H1 (cell line): Measurements from ENCODE around the gene RIC8A. TPM values are rescaled to one million over a fixed set of nuclear protein-coding genes. Genes with fewer than 3 reads are reported as not detected.

Experiments used
- CTCF ChIA-PET: fragments of 300-600 bp; sonication (Branson Sonifier 250); formaldehyde crosslinking; loops from one replicate; lab custom pipeline; 2021; ENCODE audit not compliant: partially characterized antibody; lab: Charles Lee
- POLR2A ChIA-PET: fragments of 300-600 bp; sonication (Branson Sonifier 250); formaldehyde crosslinking; loops from one replicate; lab custom pipeline; 2021; ENCODE audit warnings: inconsistent platforms; ENCODE audit not compliant: partially characterized antibody; lab: Charles Lee
- DNase-seq, 2 experiments: peaks; one replicate each; pipeline versions ENCODE4 v3.0.0 to v3.0.0-alpha.2; 2010 to 2022; ENCODE audit warnings: low spot score in 2 of 2, low read depth in 1 of 2, mixed read lengths in 1 of 2
- FAIRE-seq: peaks from 2 replicates; lab custom pipeline; 2011; peaks lifted over from hg19 to GRCh38; lab: Jason Lieb, UNC
- H2AFZ ChIP-seq: 2 replicates; pipeline ENCODE4 v1.8.1; 2012; ENCODE audit warnings: low read length, inconsistent platforms
- H2AK5ac ChIP-seq: 2 replicates; pipeline ENCODE4 v1.6.1; 2013; ENCODE audit warnings: low read depth, low read length
- H2BK120ac ChIP-seq: replicated peaks from 2 replicates; pipeline ENCODE3; 2013; ENCODE audit warnings: low read depth, low read length, inconsistent platforms
- H2BK12ac ChIP-seq: 2 replicates; pipeline ENCODE4 v1.6.1; 2013; ENCODE audit warnings: low read depth, low read length
- H2BK15ac ChIP-seq: 2 replicates; pipeline ENCODE4 v1.6.1; 2013; ENCODE audit warnings: low read length
- H2BK20ac ChIP-seq: 2 replicates; pipeline ENCODE4 v1.6.1; 2013; ENCODE audit warnings: low read length
- H2BK5ac ChIP-seq: 2 replicates; pipeline ENCODE4 v1.6.1; 2013; ENCODE audit warnings: low read depth, low read length
- H3K14ac ChIP-seq: 2 replicates; pipeline ENCODE4 v1.6.1; 2013; ENCODE audit warnings: inconsistent platforms; ENCODE audit not compliant: insufficient read length
- H3K18ac ChIP-seq: 2 replicates; pipeline ENCODE4 v1.6.1; 2013; ENCODE audit warnings: low read length; ENCODE audit errors: extremely low read depth
- H3K23ac ChIP-seq: 2 replicates; pipeline ENCODE4 v1.6.1; 2013; ENCODE audit warnings: inconsistent platforms; ENCODE audit not compliant: insufficient read length
- H3K23me2 ChIP-seq: 2 replicates; pipeline ENCODE4 v1.6.1; 2013; ENCODE audit warnings: low read depth, low read length
- H3K27ac ChIP-seq: 2 replicates; pipeline ENCODE4 v1.6.1; 2011; ENCODE audit warnings: low read depth, low read length, inconsistent platforms
- H3K27me3 ChIP-seq, 4 experiments: replicated peaks in 1 of 4; 1 replicate in 1 of 4; 2 replicates in 3 of 4; pipeline versions ENCODE4 v1.6.1 to v1.8.1; 2011 to 2013; ENCODE audit warnings: low read length in 3 of 4, mild to moderate bottlenecking in 3 of 4, inconsistent platforms in 2 of 4, mixed read lengths in 2 of 4, moderate library complexity in 1 of 4; ENCODE audit not compliant: control insufficient read depth in 3 of 4, insufficient read depth in 3 of 4; ENCODE audit errors: extremely low read depth in 1 of 4
- H3K36me3 ChIP-seq, 4 experiments: 2 replicates each; pipeline versions ENCODE4 v1.6.1 to v1.8.1; 2011 to 2013; ENCODE audit warnings: mild to moderate bottlenecking in 4 of 4, low read length in 3 of 4, moderate library complexity in 2 of 4, control low read depth in 1 of 4, inconsistent platforms in 1 of 4; ENCODE audit not compliant: insufficient read depth in 4 of 4, control insufficient read depth in 2 of 4
- H3K4ac ChIP-seq: replicated peaks from 2 replicates; pipeline ENCODE3; 2013; ENCODE audit warnings: low read length, low read depth, mixed read lengths, inconsistent platforms; ENCODE audit not compliant: insufficient read length
- H3K4me1 ChIP-seq, 4 experiments: replicated peaks in 1 of 4; 1 replicate in 1 of 4; 2 replicates in 3 of 4; pipeline versions ENCODE4 v1.6.1 to v1.8.1; 2011 to 2013; ENCODE audit warnings: low read length in 3 of 4, inconsistent platforms in 2 of 4, mixed read lengths in 1 of 4; ENCODE audit not compliant: insufficient read depth in 4 of 4, control insufficient read depth in 3 of 4
- H3K4me2 ChIP-seq, 2 experiments: 2 replicates each; pipeline versions ENCODE4 v1.6.1 to v1.8.1; 2011 to 2013; ENCODE audit warnings: low read depth in 2 of 2, low read length in 2 of 2, control low read depth in 1 of 2, inconsistent platforms in 1 of 2, mild to moderate bottlenecking in 1 of 2; ENCODE audit not compliant: insufficient read depth in 1 of 2
- H3K4me3 ChIP-seq, 4 experiments: fragments of 200-600, 300-600 bp in 1 of 4; sonication (generic), shearing (Covaris generic), sonication (Bioruptor Twin) in 1 of 4; 2 replicates each; pipeline versions ENCODE4 v1.5.1 to v1.8.1; 2011 to 2016; ENCODE audit warnings: low read length in 4 of 4, low read depth in 3 of 4, control low read depth in 2 of 4, inconsistent platforms in 2 of 4, mild to moderate bottlenecking in 2 of 4, mixed read lengths in 1 of 4, moderate library complexity in 1 of 4; ENCODE audit not compliant: insufficient read depth in 2 of 4; ENCODE audit errors: extremely low read depth in 1 of 4
- H3K56ac ChIP-seq: replicated peaks from 2 replicates; pipeline ENCODE3; 2013; ENCODE audit warnings: low read depth, mild to moderate bottlenecking, mixed read lengths, low read length, inconsistent platforms; ENCODE audit not compliant: insufficient read length
- H3K79me1 ChIP-seq: 2 replicates; pipeline ENCODE4 v1.6.1; 2013; ENCODE audit warnings: low read depth, low read length, control low read depth
- H3K79me2 ChIP-seq, 2 experiments: 2 replicates each; pipeline versions ENCODE4 v1.6.1 to v1.8.1; 2012 to 2013; ENCODE audit warnings: low read length in 2 of 2, mild to moderate bottlenecking in 2 of 2, inconsistent platforms in 1 of 2; ENCODE audit not compliant: insufficient read depth in 2 of 2, control insufficient read depth in 1 of 2
- H3K9ac ChIP-seq, 4 experiments: replicated peaks in 1 of 4; 1 replicate in 1 of 4; 2 replicates in 3 of 4; pipeline versions ENCODE4 v1.6.1 to v1.8.1; 2011 to 2013; ENCODE audit warnings: low read depth in 3 of 4, low read length in 3 of 4, control low read depth in 2 of 4, mild to moderate bottlenecking in 2 of 4, moderate library complexity in 2 of 4, inconsistent platforms in 1 of 4; ENCODE audit errors: extremely low read depth in 1 of 4
- H3K9me3 ChIP-seq, 2 experiments: 2 replicates each; pipeline versions ENCODE4 v1.6.1 to v1.8.1; 2012 to 2013; ENCODE audit warnings: mild to moderate bottlenecking in 2 of 2, moderate library complexity in 2 of 2, control low read depth in 1 of 2, inconsistent platforms in 1 of 2, low read depth in 1 of 2, low read length in 1 of 2, mixed read lengths in 1 of 2; ENCODE audit not compliant: insufficient read depth in 2 of 2
- H4K20me1 ChIP-seq, 2 experiments: replicated peaks in 1 of 2; 2 replicates each; pipeline versions ENCODE3 to v1.8.1; 2011 to 2013; ENCODE audit warnings: inconsistent platforms in 2 of 2, low read length in 2 of 2, mild to moderate bottlenecking in 1 of 2; ENCODE audit not compliant: insufficient read depth in 2 of 2, control insufficient read depth in 1 of 2
- H4K5ac ChIP-seq: 2 replicates; pipeline ENCODE4 v1.6.1; 2013; ENCODE audit warnings: low read length, low read depth, mixed read lengths, inconsistent platforms; ENCODE audit not compliant: insufficient read length
- H4K8ac ChIP-seq: 2 replicates; pipeline ENCODE4 v1.8.0; 2013; ENCODE audit warnings: mild to moderate bottlenecking, moderate library complexity, low read length, inconsistent platforms; ENCODE audit not compliant: insufficient read depth; ENCODE audit errors: extremely low read depth
- H4K91ac ChIP-seq: replicated peaks from 2 replicates; pipeline ENCODE3; 2013; ENCODE audit warnings: low read length, mixed read lengths, inconsistent platforms; ENCODE audit not compliant: insufficient read length
- ASH2L ChIP-seq: fragments of 200-600, 300-600 bp; sonication (generic); IDR thresholded peaks from one replicate; pipeline ENCODE4 v1.7.1; 2017; ENCODE audit warnings: low read length
- POLR2AphosphoS5 ChIP-seq: IDR thresholded peaks from 2 replicates; pipeline ENCODE4 v1.6.1; 2011; ENCODE audit warnings: low read depth, low read length
- WGBS, 2 experiments: shearing (Covaris generic) in 1 of 2; methylation state at CpG; one replicate each; pipeline versions ENCODE4 v1.1.6 to v1.1.7; 2013 to 2015; ENCODE audit warnings: low lambda C conversion rate in 2 of 2, mixed read lengths in 2 of 2, inconsistent platforms in 1 of 2, low coverage in 1 of 2, missing lambda C conversion rate in 1 of 2; ENCODE audit not compliant: insufficient replicate concordance in 2 of 2, insufficient coverage in 1 of 2, insufficient read length in 1 of 2; ENCODE audit errors: extremely low coverage in 1 of 2, missing lambda C conversion rate in 1 of 2; 5-methylcytosine and 5-hydroxymethylcytosine counted together
- polyA plus RNA-seq, 7 experiments: library from polyadenylated mRNA; depleted of rRNA in 3 of 7; stranded (reverse) in 5 of 7; unstranded in 2 of 7; fragments of >200 nt in 5 of 7; fragments of 200-250 nt in 2 of 7; gene quantifications; 1 replicate in 5 of 7; 2 replicates in 1 of 7; 4 replicates in 1 of 7; pipeline versions ENCODE4 v1.2.1 to v1.2.3, GENCODE V29; 2011 to 2013; ENCODE audit warnings: missing spikeins in 2 of 7, mixed read lengths in 2 of 7
- total RNA-seq: library from RNA; stranded (reverse); fragmentation: NEBNext Ultra II Directional; extraction: Animal tissue kit (Norgen Biotek cat#: 25700); gene quantifications from 2 replicates; pipeline ENCODE4 v1.2.1, GENCODE V29; 2021

Gene RIC8A
- total and polyA plus RNA-seq, 2 of the 8 experiments (the other 6 are each of a cell fraction or from before 2014, with no cell fraction given): 67.0 to 105 TPM

GRCh38 chr11:253160-253885, 45.8 kb downstream of the RIC8A start:
- no peak overlapping the region for H3K14ac ChIP-seq
- H4K20me1 ChIP-seq: no peaks in the 10 kb centered on the region
- H2BK15ac ChIP-seq: no peak overlapping the region
- H4K91ac ChIP-seq: no peak overlapping the region
- no peak overlapping the region for H2BK120ac ChIP-seq
- H4K8ac ChIP-seq: no peak overlapping the region
- H3K27me3 ChIP-seq: no peaks in the 10 kb centered on the region; a peak in 1 of 7 replicates
- no peak overlapping the region for H2BK20ac ChIP-seq
- H3K23me2 ChIP-seq: peaks cover 8% of the 10 kb centered on the region
- no peak for FAIRE-seq
- no peak overlapping the region for H4K5ac ChIP-seq
- no peak overlapping the region for H3K23ac ChIP-seq
- no peak overlapping the region for H2BK5ac ChIP-seq
- WGBS, 2 experiments: 96% methylated on average over 13 of the region's 13 CpGs; no CpG with 5 or more reads in 1 of the 2 experiments
- H2BK12ac ChIP-seq: no peak overlapping the region
- no peak overlapping the region for H3K56ac ChIP-seq
- no peak overlapping the region for H2AK5ac ChIP-seq
- H3K9me3 ChIP-seq: no peaks in the 10 kb centered on the region
- H3K4me2 ChIP-seq: no peak overlapping the region
- no peak overlapping the region for H3K18ac ChIP-seq
- ChIA-PET CTCF (interaction anchor here (1.0 to 9.8 kb wide), 11 partner anchors 13 to 112 kb away, joined by 3 to 212 read pairs (median 33); partner anchors contain the start of genes B4GALNT4, IFITM2, NLRP6 and PGGHG), POLR2A (interaction anchor here (0.7 to 3.1 kb wide), 5 partner anchors 8 to 27 kb away, joined by 3 to 9 read pairs (median 4); no protein-coding TSS in a partner anchor)
- H3K9ac ChIP-seq: no peak overlapping the region
- TF ChIP-seq ASH2L (no peak), POLR2AphosphoS5 (0 out of 2 replicates have a peak, but pooled peaks have one; percentile 16)
- no peak overlapping the region for H3K4ac ChIP-seq
- no peak overlapping the region for H3K27ac ChIP-seq
- no peak overlapping the region for H2AFZ ChIP-seq
- H3K79me1 ChIP-seq: no peaks in the 10 kb centered on the region
- H3K4me1 ChIP-seq: no peaks in the 10 kb centered on the region
- no peaks in the 10 kb centered on the region for H3K79me2 ChIP-seq
- H3K4me3 ChIP-seq: no peak overlapping the region
- DNase-seq: no peak
- peaks cover 15 to 34% (median 24%) of the 10 kb centered on the region in 4 experiments for H3K36me3 ChIP-seq
